C1 segment of cervical spinal cord (tissue), 14 donors: Measurements from ENCODE around the gene PTGES.
A peak's percentile ranks its signal among the peaks of the same experiment; 100 is the strongest.

Source experiments
- DNase-seq, 14 donors: peaks; one replicate each; lab custom pipeline; 2025; lab: John Stamatoyannopoulos, UW

Gene PTGES

GRCh38 chr9:129746092-129746777 is 6.6 kb downstream of the PTGES start:
- DNase-seq: no peak

DNA sequence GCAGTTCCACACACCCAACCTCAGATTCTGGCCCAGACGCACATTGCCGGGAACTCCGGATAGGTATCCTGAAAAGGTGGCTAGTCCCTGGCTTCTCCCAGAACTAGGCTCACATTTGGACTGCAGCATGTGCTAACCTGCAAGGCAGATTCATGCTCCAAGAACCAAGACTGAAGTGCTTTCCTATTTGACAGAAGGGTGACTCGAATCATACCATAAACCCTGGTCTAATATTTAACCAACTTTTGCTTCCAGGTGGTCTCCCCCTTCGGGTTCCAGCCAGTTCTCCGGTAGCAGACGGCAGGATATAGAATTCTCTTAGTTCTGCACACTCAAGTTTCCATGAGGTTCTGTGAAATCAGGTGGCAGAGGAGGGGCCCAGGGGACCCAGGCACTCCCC is 7.6 kb downstream of the PTGES start:
- no peak for DNase-seq

GRCh38 chr9:129740666-129741464 is 12.0 kb downstream of the PTGES start:
- no peak for DNase-seq

- no peak for DNase-seq
These were observed 12.7 kb downstream of the PTGES start for GRCh38 chr9:129740174-129740573.

DNA sequence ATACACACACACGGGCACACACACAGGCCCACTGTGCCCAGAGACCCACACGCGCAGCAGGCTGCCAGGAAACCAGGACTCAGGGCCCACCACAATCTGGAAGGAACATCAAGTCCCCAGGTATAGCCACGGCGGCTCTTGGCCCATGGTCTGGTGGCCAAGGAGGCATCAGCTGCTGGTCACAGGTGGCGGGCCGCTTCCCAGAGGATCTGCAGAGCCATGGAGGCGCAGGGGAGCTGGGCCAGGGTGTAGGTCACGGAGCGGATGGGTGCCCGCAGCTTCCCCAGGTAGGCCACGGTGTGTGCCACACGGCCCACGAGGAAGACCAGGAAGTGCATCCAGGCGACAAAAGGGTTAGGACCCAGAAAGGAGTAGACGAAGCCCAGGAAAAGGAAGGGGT is 13.4 kb downstream of the PTGES start:
- no peak for DNase-seq

- peak in 13 of 14 donors; percentile 4 to 77 (median 55) for DNase-seq
These were observed 15.2 kb downstream of the PTGES start for GRCh38 chr9:129737479-129738274.

DNA sequence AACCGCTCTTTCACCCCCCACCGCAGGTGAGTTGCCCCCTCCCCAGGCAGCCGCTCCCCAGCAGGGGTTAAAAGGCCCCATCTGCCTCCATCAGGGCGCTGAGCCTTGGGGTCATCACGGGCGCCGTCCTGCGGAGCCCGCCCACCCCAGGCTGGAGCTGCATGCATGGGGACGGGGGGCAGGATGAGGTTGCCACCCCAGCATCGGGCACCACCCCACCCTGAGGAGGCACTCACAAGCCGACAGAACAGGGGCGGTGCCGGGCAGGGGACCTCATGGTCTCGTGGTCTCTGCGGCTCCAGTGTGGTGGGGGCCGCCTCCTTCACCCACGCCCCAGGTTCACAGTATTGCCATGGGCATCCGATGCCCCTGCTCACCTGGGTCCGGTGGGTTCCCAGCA is 16.5 kb downstream of the PTGES start:
- DNase-seq: no peak

- DNase-seq: no peak
These were observed 17.3 kb downstream of the PTGES start for GRCh38 chr9:129735546-129735945.

GRCh38 chr9:129733632-129733953 is 19.2 kb downstream of the PTGES start:
- no peak for DNase-seq

DNA sequence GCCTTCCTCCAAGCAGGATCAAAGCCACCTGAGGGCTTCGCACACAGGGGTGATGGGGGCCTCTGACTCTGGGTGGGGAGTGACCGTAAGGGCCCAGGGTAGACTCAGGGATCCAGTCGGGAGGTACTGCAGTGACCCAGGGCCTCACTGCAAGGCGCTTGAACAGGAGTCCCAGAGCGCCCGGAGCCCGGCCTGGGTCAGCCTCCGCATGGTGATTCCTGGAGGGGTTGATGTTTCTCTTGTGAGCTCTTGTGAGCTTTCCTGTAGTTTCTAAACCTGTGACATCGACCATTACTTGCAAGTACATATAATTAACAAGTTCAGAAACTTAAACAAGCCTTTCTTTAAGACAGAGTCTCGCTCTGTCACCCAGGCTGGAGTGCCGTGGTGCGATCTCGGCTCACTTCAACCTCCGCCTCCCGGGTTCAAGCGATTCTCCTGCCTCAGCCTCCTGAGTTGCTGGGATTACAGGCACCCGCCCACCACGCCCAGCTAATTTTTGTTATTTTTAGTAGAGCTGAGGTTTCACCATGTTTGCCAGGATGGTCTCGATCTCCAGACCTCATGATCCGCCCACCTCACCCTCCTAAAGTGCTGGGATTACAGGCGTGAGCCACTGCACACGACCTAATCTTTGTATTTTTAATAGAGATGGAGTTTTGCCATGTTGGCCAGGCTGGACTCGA is 19.8 kb downstream of the PTGES start:
- DNase-seq: no peak

GRCh38 chr9:129732100-129732499 is 20.7 kb downstream of the PTGES start:
- no peak for DNase-seq

GRCh38 chr9:129731477-129732085 is 21.3 kb downstream of the PTGES start:
- no peak for DNase-seq

DNA sequence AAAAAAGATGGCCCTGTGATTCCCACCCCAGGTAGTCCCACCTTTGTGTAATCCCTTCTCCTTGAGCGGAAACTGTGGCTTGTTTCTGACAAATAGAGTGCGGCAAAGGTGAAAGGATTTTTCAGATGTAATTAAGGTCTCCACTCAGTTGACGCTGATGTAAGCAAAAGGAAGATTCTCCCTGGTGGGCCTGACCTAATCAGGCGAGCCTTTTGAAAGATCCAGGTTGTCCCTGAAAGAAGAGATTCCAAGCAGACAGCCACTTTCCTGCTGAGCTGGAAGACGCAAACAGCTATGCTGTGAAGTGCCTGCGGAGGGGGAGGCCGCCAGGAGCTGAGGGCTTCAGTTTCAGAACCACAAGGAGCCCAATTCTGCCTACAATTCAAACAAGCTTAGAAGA is 24.1 kb downstream of the PTGES start:
- DNase-seq: no peak

DNA sequence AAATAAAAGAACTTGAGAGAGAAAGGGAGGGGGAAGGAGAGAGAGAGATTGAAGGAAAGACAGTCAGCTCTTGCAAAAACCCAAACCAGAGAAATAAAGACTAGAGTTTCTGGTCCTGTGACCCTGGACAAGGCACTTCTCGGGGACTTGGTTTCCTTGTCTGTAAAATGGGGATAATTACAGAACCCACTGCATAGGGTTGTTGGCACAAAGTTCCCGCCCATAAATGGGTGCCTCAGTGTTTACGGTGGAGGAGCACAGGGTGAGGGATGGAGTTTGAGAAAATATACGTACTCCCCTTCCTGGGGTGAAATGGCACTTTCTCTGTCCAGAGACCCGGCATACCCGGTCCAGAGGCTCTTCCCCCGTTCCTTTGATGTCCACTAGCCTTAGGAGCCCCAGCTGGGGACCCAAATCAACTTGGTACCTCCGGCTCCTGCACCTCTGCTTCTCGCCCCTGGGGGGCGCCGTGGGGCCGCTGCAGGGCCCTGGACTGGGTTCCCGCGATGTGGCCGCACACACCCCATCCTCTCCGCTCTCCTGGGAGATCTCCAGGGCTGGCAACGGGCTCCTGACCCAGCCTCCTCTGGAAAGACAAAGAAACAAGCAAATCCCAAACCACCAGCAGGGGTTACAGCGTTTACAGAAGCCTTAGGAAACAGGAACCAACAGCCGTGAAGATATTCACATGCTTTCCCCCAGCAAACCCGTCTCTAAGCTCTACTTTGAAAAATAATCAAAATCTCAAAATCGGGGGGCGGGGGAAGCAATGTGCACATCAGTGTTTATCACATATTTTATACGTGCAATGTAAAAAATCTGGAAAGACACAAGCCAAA is 26.3 kb downstream of the PTGES start:
- DNase-seq: peak in 8 of 14 donors; percentile 6 to 60 (median 32)

GRCh38 chr9:129725795-129726251 is 27.0 kb downstream of the PTGES start:
- DNase-seq: peak in 2 of 14 donors; percentile 35 to 44

DNA sequence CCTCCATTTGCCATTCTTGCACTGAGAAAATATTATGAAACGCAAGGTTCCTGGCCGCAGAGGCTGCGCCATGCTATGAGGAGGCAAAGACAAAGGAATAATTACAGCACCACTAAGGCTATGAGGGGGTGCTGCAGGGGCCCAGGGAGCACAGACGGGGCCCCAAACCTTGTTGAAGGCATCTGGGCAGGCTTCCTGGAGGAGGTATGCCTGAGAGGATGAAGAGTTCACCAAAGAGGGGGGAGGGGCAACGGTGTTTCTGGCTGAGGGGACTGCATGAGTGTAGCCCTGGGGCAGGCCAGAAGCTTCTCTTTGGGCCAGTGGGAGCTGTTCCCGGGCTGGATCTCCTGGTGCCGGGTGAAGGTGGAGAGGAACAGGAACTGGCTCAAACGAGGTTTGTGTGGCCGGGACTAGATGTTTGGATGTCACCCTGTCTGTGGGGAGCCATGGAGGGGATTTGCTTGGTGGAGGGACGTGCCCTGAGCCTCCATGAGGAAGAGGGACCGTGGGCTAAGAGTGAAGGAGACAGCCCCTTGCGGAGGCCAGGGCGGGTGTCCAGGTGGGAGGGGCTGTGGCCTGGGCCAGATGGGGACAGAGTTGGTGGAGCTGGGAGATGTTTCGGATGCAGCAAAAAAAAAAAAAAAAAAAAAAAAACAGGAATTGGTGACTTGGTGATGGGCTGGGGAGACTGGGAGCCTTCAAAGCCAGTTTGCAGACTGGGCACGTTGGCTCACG is 28.2 kb downstream of the PTGES start:
- no peak for DNase-seq

DNA sequence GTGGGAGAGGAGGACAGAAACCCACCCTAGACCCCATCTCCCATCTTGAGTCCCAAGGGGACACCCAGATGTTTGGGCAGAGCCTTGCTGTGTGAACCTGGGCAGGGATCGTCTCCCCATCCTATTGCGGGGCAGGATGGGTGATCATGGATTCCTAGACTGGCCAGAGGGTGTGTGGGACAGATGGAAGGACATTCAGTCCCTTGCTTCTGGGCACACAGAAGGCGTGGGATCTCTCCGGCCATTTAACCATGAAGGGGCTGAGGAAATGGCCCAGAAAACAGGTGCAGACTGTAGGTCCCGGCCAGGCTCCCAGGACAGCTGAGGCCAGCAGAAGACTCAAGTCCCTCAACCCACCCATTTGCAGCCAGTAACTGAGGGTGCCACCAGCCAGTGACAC is 29.9 kb downstream of the PTGES start:
- DNase-seq: no peak

DNA sequence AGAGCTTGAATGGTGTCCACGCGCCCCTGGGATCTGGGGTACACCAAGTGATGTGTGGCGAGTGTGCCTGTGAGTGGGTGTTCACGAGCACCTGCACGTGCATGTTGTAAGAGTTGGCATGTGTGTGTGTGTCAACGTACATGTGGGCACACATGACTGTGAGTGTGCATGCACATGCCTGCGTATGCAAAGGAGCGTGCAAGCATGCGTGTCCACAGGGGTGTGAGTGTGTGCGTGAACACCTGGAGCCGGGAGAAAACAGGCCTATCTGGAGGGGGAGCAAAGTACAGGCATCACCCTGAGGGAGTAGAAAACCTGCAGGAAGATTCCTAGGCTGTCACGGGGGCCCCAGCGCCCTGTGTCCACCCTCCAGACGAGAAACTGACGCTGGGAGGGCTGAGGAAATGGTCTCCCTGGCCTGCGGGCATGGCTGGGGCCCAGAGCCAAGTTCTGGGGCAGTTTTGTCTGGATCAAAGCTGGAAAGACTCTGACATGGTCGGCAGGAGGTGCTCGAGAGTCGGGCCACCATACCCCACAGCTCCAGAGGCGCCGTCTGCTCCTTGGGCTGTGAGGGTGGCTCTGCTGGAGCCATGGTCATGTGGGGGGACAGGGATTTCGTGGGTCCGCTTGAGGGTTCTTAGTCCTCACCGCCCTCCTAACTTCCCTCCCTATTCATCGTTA is 31.8 kb downstream of the PTGES start:
- DNase-seq: no peak
